Measurements from ENCODE around the gene CMYA5. TPM values are rescaled to one million over a fixed set of nuclear protein-coding genes. Genes with fewer than 3 reads are reported as not detected.

Gene CMYA5
- total and polyA plus RNA-seq, 9 donors = 13.7 to 65.6 (median 41.5) TPM

GRCh38 chr5:79753877-79754645, 64.4 kb downstream of the CMYA5 start:
- H3K4me1 ChIP-seq (ENCODE audit: insufficient read depth) = no peaks in the 10 kb centered on the region
- 94 to 95% (median 94%) methylated on average over 8 of the region's 8 CpGs for WGBS, 3 donors
- H3K9me3 ChIP-seq = no peaks in the 10 kb centered on the region
- no peaks in the 10 kb centered on the region for H3K27me3 ChIP-seq
- H3K27ac ChIP-seq = no peak overlapping the region
- TF ChIP-seq, protein P1, sequence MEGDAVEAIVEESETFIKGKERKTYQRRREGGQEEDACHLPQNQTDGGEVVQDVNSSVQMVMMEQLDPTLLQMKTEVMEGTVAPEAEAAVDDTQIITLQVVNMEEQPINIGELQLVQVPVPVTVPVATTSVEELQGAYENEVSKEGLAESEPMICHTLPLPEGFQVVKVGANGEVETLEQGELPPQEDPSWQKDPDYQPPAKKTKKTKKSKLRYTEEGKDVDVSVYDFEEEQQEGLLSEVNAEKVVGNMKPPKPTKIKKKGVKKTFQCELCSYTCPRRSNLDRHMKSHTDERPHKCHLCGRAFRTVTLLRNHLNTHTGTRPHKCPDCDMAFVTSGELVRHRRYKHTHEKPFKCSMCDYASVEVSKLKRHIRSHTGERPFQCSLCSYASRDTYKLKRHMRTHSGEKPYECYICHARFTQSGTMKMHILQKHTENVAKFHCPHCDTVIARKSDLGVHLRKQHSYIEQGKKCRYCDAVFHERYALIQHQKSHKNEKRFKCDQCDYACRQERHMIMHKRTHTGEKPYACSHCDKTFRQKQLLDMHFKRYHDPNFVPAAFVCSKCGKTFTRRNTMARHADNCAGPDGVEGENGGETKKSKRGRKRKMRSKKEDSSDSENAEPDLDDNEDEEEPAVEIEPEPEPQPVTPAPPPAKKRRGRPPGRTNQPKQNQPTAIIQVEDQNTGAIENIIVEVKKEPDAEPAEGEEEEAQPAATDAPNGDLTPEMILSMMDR (IDR thresholded peaks at IDR 0.05) = no peak
- TF ChIP-seq EP300 (IDR thresholded peaks at IDR 0.05) (no peak), POLR2A (IDR thresholded peaks at IDR 0.05) (no peak)
- H3K4me3 ChIP-seq = no peak overlapping the region
- no peaks in the 10 kb centered on the region for H3K36me3 ChIP-seq
- intact Hi-C loops (cut with DNase I) = no loop called here
- DNase-seq = no peak

DNA sequence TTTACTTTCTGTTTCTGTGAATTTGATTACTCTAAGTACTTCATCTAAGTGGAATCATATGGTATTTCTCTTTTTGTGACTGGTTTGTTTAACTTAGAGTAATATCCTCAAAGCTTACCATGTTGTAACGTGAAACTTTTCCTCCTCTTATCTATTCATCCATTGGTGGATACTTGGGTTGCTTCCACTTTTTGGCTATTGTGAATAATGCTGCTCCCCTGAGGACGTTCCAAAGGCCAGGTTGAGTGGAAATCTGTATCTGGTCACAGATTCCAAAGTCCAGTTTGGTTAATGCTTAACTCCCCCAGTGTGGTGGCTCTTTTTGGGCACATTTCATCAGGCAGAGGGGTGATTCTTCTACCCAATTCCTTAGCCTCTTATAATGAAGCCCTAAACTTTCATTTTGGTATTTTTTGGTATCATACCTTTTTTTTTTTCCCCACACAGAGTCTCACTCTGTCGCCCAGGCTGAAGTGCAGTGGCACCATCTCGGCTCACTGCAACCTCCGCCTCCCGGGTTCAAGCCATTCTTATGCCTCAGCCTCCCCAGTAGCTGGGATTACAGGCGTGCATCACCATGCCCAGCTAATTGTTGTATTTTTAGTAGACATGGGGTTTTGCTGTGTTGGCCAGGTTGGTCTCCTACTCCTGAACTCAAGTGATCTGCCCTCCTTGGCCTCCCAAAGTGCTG, 65.4 kb downstream of the CMYA5 start:
- whole genome bisulfite sequencing, 3 donors = 95 to 97% (median 97%) methylated on average over 7 of the region's 7 CpGs
- TF ChIP-seq EP300 (IDR thresholded peaks at IDR 0.05) = no peak
- TF ChIP-seq, protein P1 (IDR thresholded peaks at IDR 0.05) = no peak
- no peak for TF ChIP-seq POLR2A (IDR thresholded peaks at IDR 0.05)
- no peak overlapping the region for H3K4me3 ChIP-seq

GRCh38 chr5:79756076-79756475, 66.4 kb downstream of the CMYA5 start:
- intact Hi-C loops (cut with DNase I) = no loop called here
- DNase-seq = no peak
- no peaks in the 10 kb centered on the region for H3K36me3 ChIP-seq
- H3K4me3 ChIP-seq = no peak overlapping the region
- WGBS, 3 donors = 79 to 88% (median 88%) methylated on average over 4 of the region's 4 CpGs
- TF ChIP-seq EP300 (IDR thresholded peaks at IDR 0.05) (no peak), POLR2A (IDR thresholded peaks at IDR 0.05) (no peak)
- TF ChIP-seq, protein P1 (IDR thresholded peaks at IDR 0.05) = no peak
- no peaks in the 10 kb centered on the region for H3K27me3 ChIP-seq
- H3K27ac ChIP-seq = no peak overlapping the region
- no peaks in the 10 kb centered on the region for H3K4me1 ChIP-seq (ENCODE audit: insufficient read depth)
- no peaks in the 10 kb centered on the region for H3K9me3 ChIP-seq

More for the DNA sequence above, 65.4 kb downstream of the CMYA5 start:
- Histone ChIP-seq H3K27ac (no peak overlapping the region), H3K27me3 (no peaks in the 10 kb centered on the region), H3K36me3 (no peaks in the 10 kb centered on the region), H3K4me1 (ENCODE audit: insufficient read depth) (no peaks in the 10 kb centered on the region), H3K9me3 (no peaks in the 10 kb centered on the region)
- intact Hi-C loops (cut with DNase I) = no loop called here
- DNase-seq = no peak

- no peaks in the 10 kb centered on the region for H3K27me3 ChIP-seq
- WGBS, 3 donors = 77 to 92% (median 85%) methylated on average over 2 of the region's 2 CpGs
- H3K4me3 ChIP-seq = no peak overlapping the region
- no peak for TF ChIP-seq EP300 (IDR thresholded peaks at IDR 0.05)
- TF ChIP-seq POLR2A (IDR thresholded peaks at IDR 0.05) = no peak
- TF ChIP-seq, protein P1 (IDR thresholded peaks at IDR 0.05) = no peak
- H3K9me3 ChIP-seq = no peaks in the 10 kb centered on the region
- no peaks in the 10 kb centered on the region for H3K36me3 ChIP-seq
- intact Hi-C loops (cut with DNase I) = no loop called here
- no peak for DNase-seq
- no peaks in the 10 kb centered on the region for H3K4me1 ChIP-seq (ENCODE audit: insufficient read depth)
- no peak overlapping the region for H3K27ac ChIP-seq
Measured at GRCh38 chr5:79759436-79759835, 69.8 kb downstream of the CMYA5 start.

Measured in ovary (tissue), 9 donors.